Cardiac muscle cell (in vitro differentiated cells and primary cell): Measurements from ENCODE around the gene SLC1A2. TPM values are rescaled to one million over a fixed set of nuclear protein-coding genes. Genes with fewer than 3 reads are reported as not detected.

Experiments
- DNase-seq, 2 donors: peaks; one replicate each; pipeline versions ENCODE4 v3.0.0 to v3.0.0-alpha.2; 2010 to 2017; ENCODE audit warnings: low read depth in 1 of 2, low spot score in 1 of 2
- H3K27ac ChIP-seq: fragments of 200-600 bp; sonication (generic); 2 replicates; pipeline ENCODE4 v1.5.1; 2016
- H3K27me3 ChIP-seq: fragments of 200-600 bp; sonication (generic); 2 replicates; pipeline ENCODE4 v1.6.0; 2016; ENCODE audit warnings: control low read depth
- H3K36me3 ChIP-seq: fragments of 200-600 bp; sonication (generic); 2 replicates; pipeline ENCODE4 v1.5.1; 2016; ENCODE audit warnings: control low read depth
- H3K4me1 ChIP-seq: fragments of 200-600 bp; sonication (generic); 2 replicates; pipeline ENCODE4 v1.8.1; 2017; ENCODE audit warnings: low read depth, mild to moderate bottlenecking, mixed run types
- H3K4me3 ChIP-seq: fragments of 200-600 bp; sonication (generic); 2 replicates; pipeline ENCODE4 v1.5.1; 2016; ENCODE audit warnings: mild to moderate bottlenecking
- H3K9me3 ChIP-seq: fragments of 200-600 bp; sonication (generic); 2 replicates; pipeline ENCODE4 v1.5.1; 2017; ENCODE audit warnings: low read depth, mild to moderate bottlenecking, control low read depth
- CTCF ChIP-seq: IDR thresholded peaks from 2 replicates; pipeline ENCODE4 v1.5.1; 2012; ENCODE audit warnings: low read depth, mild to moderate bottlenecking, low read length
- polyA plus RNA-seq: library from polyadenylated mRNA; unstranded; fragments of >200 nt; fragmentation: Nextera tagmentation; extraction: Ambion mirVana; gene quantifications from 2 replicates; pipeline ENCODE4 v1.2.1, GENCODE V29; 2016
- total RNA-seq: library from RNA; depleted of rRNA; stranded (reverse); fragments of >200 nt; gene quantifications from 2 replicates; pipeline ENCODE4 v1.2.3, GENCODE V29; 2016

The SLC1A2 gene
- total and polyA plus RNA-seq, 2 experiments from 2014 or later = 0.76 to 1.3 TPM

- H3K27me3 ChIP-seq = no peaks in the 10 kb centered on the region
- no peaks in the 10 kb centered on the region for H3K4me1 ChIP-seq
- no peak overlapping the region for H3K4me3 ChIP-seq
- H3K36me3 ChIP-seq = no peaks in the 10 kb centered on the region
- no peak overlapping the region for H3K27ac ChIP-seq
- TF ChIP-seq CTCF = no peak
- DNase-seq = peak in 1 of 2 donors; percentile 76
- no peaks in the 10 kb centered on the region for H3K9me3 ChIP-seq
These were observed 151.9 kb downstream of the SLC1A2 start for GRCh38 chr11:35267504-35267903.

GRCh38 chr11:35265755-35266454 lies 153.5 kb downstream of the SLC1A2 start:
- no peaks in the 10 kb centered on the region for H3K4me1 ChIP-seq
- H3K4me3 ChIP-seq = no peak overlapping the region
- no peaks in the 10 kb centered on the region for H3K36me3 ChIP-seq
- H3K27me3 ChIP-seq = no peaks in the 10 kb centered on the region
- no peak for TF ChIP-seq CTCF
- H3K27ac ChIP-seq = no peak overlapping the region
- no peak for DNase-seq
- H3K9me3 ChIP-seq = no peaks in the 10 kb centered on the region

- H3K9me3 ChIP-seq = no peaks in the 10 kb centered on the region
- no peak for TF ChIP-seq CTCF
- H3K4me3 ChIP-seq = no peak overlapping the region
- H3K27ac ChIP-seq = no peak overlapping the region
- no peak for DNase-seq
- H3K36me3 ChIP-seq = no peaks in the 10 kb centered on the region
- no peaks in the 10 kb centered on the region for H3K27me3 ChIP-seq
- no peaks in the 10 kb centered on the region for H3K4me1 ChIP-seq
These were observed 156.6 kb downstream of the SLC1A2 start for GRCh38 chr11:35262735-35263134.

- Histone ChIP-seq H3K4me3 (no peak overlapping the region), H3K9me3 (no peaks in the 10 kb centered on the region), H3K27ac (no peak overlapping the region), H3K4me1 (no peaks in the 10 kb centered on the region), H3K27me3 (no peaks in the 10 kb centered on the region), H3K36me3 (no peaks in the 10 kb centered on the region)
- no peak for DNase-seq
- no peak for TF ChIP-seq CTCF
These were observed 157.3 kb downstream of the SLC1A2 start for GRCh38 chr11:35262056-35262455.

GRCh38 chr11:35261197-35261596 lies 158.2 kb downstream of the SLC1A2 start:
- TF ChIP-seq CTCF = no peak
- H3K36me3 ChIP-seq = no peaks in the 10 kb centered on the region
- no peaks in the 10 kb centered on the region for H3K4me1 ChIP-seq
- H3K27ac ChIP-seq = no peak overlapping the region
- DNase-seq = no peak
- no peaks in the 10 kb centered on the region for H3K27me3 ChIP-seq
- H3K4me3 ChIP-seq = no peak overlapping the region
- H3K9me3 ChIP-seq = no peaks in the 10 kb centered on the region
